Activated naive CD8-positive, alpha-beta T cell treated with anti-CD3 and anti-CD28 coated beads, Interleukin-2, amount 50 U/mL, for 24 hours (primary cell): ENCODE results near the gene TRDN.

ENCODE experiments used
- ATAC-seq: fragments of 150-1000 bp; cut with Tn5 transposase; one replicate; pipeline ENCODE4 v1.10.0; 2021
- DNase-seq: peaks from one replicate; pipeline ENCODE4 v3.0.0; 2021
- H3K27ac Mint-ChIP-seq: one replicate; pipeline ENCODE4 v1.8.0; 2021; ENCODE audit warnings: mild to moderate bottlenecking, mixed read lengths
- H3K27me3 Mint-ChIP-seq: one replicate; pipeline ENCODE4 v1.8.0; 2021; ENCODE audit warnings: mixed read lengths
- H3K36me3 Mint-ChIP-seq: one replicate; pipeline ENCODE4 v1.8.0; 2021; ENCODE audit warnings: low read depth, mixed read lengths
- H3K4me1 Mint-ChIP-seq: one replicate; pipeline ENCODE4 v1.8.0; 2021; ENCODE audit warnings: mixed read lengths
- H3K4me3 Mint-ChIP-seq: one replicate; pipeline ENCODE4 v1.8.0; 2021; ENCODE audit warnings: mild to moderate bottlenecking, moderate library complexity, mixed read lengths
- H3K9me3 Mint-ChIP-seq: one replicate; pipeline ENCODE4 v1.8.0; 2021; ENCODE audit warnings: mixed read lengths

Gene TRDN

DNA sequence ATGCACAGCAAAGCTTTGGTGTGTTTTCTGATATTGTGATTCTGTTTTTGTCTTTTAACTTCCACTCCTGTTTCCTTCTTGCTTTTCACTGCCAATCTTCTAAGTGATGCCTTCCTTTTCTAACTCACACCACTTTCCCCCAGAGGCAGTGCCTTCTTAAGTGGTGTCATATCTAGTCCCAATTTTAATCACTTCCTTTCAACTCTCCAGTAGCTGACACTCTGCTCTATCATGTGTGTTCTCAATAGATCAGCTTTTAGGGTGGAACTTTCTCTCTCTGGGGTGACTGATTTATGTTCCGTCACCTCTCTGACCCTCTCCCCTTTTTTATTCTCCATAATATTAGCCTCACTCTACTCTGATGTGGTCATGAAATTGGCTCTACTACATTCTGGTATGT lies 460.0 kb downstream of the TRDN start:
- DNase-seq (no peak), ATAC-seq (no peak)
- H3K4me1 Mint-ChIP-seq, result no peaks in the 10 kb centered on the region
- H3K9me3 Mint-ChIP-seq, result peaks cover 15% of the 10 kb centered on the region
- H3K4me3 Mint-ChIP-seq, result no peak overlapping the region
- no peaks in the 10 kb centered on the region for H3K27me3 Mint-ChIP-seq
- H3K27ac Mint-ChIP-seq, result no peak overlapping the region
- H3K36me3 Mint-ChIP-seq, result no peaks in the 10 kb centered on the region

- H3K4me3 Mint-ChIP-seq, result no peak overlapping the region
- H3K9me3 Mint-ChIP-seq, result peaks cover under 1% of the 10 kb centered on the region
- H3K27me3 Mint-ChIP-seq, result no peaks in the 10 kb centered on the region
- H3K4me1 Mint-ChIP-seq, result no peaks in the 10 kb centered on the region
- no peak overlapping the region for H3K27ac Mint-ChIP-seq
- DNase-seq (no peak), ATAC-seq (no peak)
- H3K36me3 Mint-ChIP-seq, result no peaks in the 10 kb centered on the region
These were observed 465.2 kb downstream of the TRDN start for GRCh38 chr6:123171341-123172115.

GRCh38 chr6:123169774-123170095 lies 467.0 kb downstream of the TRDN start:
- no peaks in the 10 kb centered on the region for H3K27me3 Mint-ChIP-seq
- no peak overlapping the region for H3K27ac Mint-ChIP-seq
- no peak for ATAC-seq
- no peak overlapping the region for H3K4me3 Mint-ChIP-seq
- peaks cover 5% of the 10 kb centered on the region for H3K9me3 Mint-ChIP-seq
- H3K36me3 Mint-ChIP-seq, result no peaks in the 10 kb centered on the region
- no peaks in the 10 kb centered on the region for H3K4me1 Mint-ChIP-seq
- no peak for DNase-seq

GRCh38 chr6:123168892-123169773 lies 467.6 kb downstream of the TRDN start:
- H3K36me3 Mint-ChIP-seq, result no peaks in the 10 kb centered on the region
- no peak overlapping the region for H3K27ac Mint-ChIP-seq

GRCh38 chr6:123168466-123168865 lies 468.3 kb downstream of the TRDN start:
- no peak overlapping the region for H3K4me3 Mint-ChIP-seq
- H3K36me3 Mint-ChIP-seq, result no peaks in the 10 kb centered on the region
- H3K27me3 Mint-ChIP-seq, result no peaks in the 10 kb centered on the region
- H3K4me1 Mint-ChIP-seq, result no peaks in the 10 kb centered on the region
- no peak overlapping the region for H3K27ac Mint-ChIP-seq
- peaks cover 6% of the 10 kb centered on the region for H3K9me3 Mint-ChIP-seq
- no peak for DNase-seq
- no peak for ATAC-seq

More at GRCh38 chr6:123168892-123169773, 467.6 kb downstream of the TRDN start:
- ATAC-seq, result no peak
- Mint-ChIP-seq H3K9me3 (peaks cover 6% of the 10 kb centered on the region), H3K27me3 (no peaks in the 10 kb centered on the region), H3K4me3 (no peak overlapping the region), H3K4me1 (no peaks in the 10 kb centered on the region)
- no peak for DNase-seq
